ENCODE data around the gene PTPN6. TPM values are rescaled to one million over a fixed set of nuclear protein-coding genes. Genes with fewer than 3 reads are reported as not detected.

PTPN6 gene
- total RNA-seq, 1 experiment from 2014 or later = 19.8 TPM

- Histone ChIP-seq H3K27ac (ENCODE audit: insufficient read length, low read depth, low read length) (no peak overlapping the region), H3K14ac (ENCODE audit: insufficient read depth, low read length) (no peak overlapping the region), H3K4ac (ENCODE audit: low read depth, low read length) (no peak overlapping the region), H3K79me2 (ENCODE audit: insufficient read depth, low read length) (no peaks in the 10 kb centered on the region), H3K18ac (ENCODE audit: insufficient read length, low read depth, low read length) (no peak overlapping the region), H4K8ac (replicated peaks; ENCODE audit: insufficient read length, low read depth, low read length) (no peak overlapping the region), H3K9me3 (ENCODE audit: control insufficient read depth, low read depth, low read length) (no peaks in the 10 kb centered on the region), H3K23ac (ENCODE audit: insufficient read length, low read depth, low read length) (no peak overlapping the region), H3T11ph (ENCODE audit: low read length) (no peak overlapping the region), H2AFZ (ENCODE audit: low read length) (no peak overlapping the region), H2BK120ac (ENCODE audit: low read depth, low read length, poor library complexity, severe bottlenecking) (no peak overlapping the region), H3K79me1 (ENCODE audit: insufficient read depth, low read depth, low read length, poor library complexity, severe bottlenecking) (no peaks in the 10 kb centered on the region), H2BK15ac (ENCODE audit: low read depth, low read length) (no peak overlapping the region), H4K20me1 (ENCODE audit: control insufficient read depth, insufficient read depth, insufficient read length) (no peaks in the 10 kb centered on the region), H3K9ac (ENCODE audit: extremely low read depth, insufficient read length, low read length) (no peak overlapping the region), H2BK5ac (ENCODE audit: insufficient read length, low read length) (no peak overlapping the region), H3K4me2 (ENCODE audit: insufficient read depth, insufficient read length, low read length) (no peak overlapping the region), H3K56ac (ENCODE audit: insufficient read length, low read depth, low read length) (no peak overlapping the region), H2AK5ac (ENCODE audit: insufficient read length, low read length) (no peak overlapping the region), H3K4me1 (ENCODE audit: insufficient read depth, low read length) (0 out of 2 replicates have a peak, but pooled peaks cover 4% of the 10 kb centered on the region), H4K5ac (ENCODE audit: insufficient read length, low read depth, low read length) (no peak overlapping the region), H2BK20ac (ENCODE audit: low read depth, low read length, poor library complexity, severe bottlenecking) (no peak overlapping the region), H4K91ac (ENCODE audit: insufficient read length, low read depth, low read length) (no peak overlapping the region), H3K23me2 (ENCODE audit: insufficient read length, low read depth, low read length, poor library complexity, severe bottlenecking) (peaks cover 19% of the 10 kb centered on the region), H3K27me3 (ENCODE audit: insufficient read depth, low read length) (no peaks in the 10 kb centered on the region), H2BK12ac (ENCODE audit: insufficient read length, low read depth, low read length) (no peak overlapping the region)
- no CpG with 5 or more reads among the region's 12 CpGs for WGBS (ENCODE audit: extremely low coverage, insufficient read length, low lambda C conversion rate)
- no peak for DNase-seq
- Mint-ChIP-seq H3K36me3 (ENCODE audit: insufficient read depth in 1 of 3, low read depth in 3 of 3) (peaks cover 15 to 51% (median 31%) of the 10 kb centered on the region in 3 experiments), H3K9me3 (no peaks in the 10 kb centered on the region; a peak in 2 of 5 replicates), H3K4me3 (no peak overlapping the region), H3K4me1 (peaks cover 37 to 48% of the 10 kb centered on the region in 2 experiments), H3K27ac (no peak overlapping the region), H3K27me3 (ENCODE audit: low read depth) (peaks cover 2% of the 10 kb centered on the region; the same call in 1 of the 2 replicates)
- no peak for TF ChIP-seq CTCF (conservative IDR thresholded peaks at IDR 0.05)
Measured at GRCh38 chr12:6941782-6942181, 9.4 kb upstream of the PTPN6 start.

Measured in H9 (cell line).